Measurements from ENCODE around the gene PEX26. TPM values are rescaled to one million over a fixed set of nuclear protein-coding genes. Genes with fewer than 3 reads are reported as not detected.

PEX26 gene
- total and polyA plus RNA-seq, 2 of the 13 experiments (the other 11 are each of a cell fraction or from before 2014, with no cell fraction given) = 10.6 to 25.1 TPM

DNA sequence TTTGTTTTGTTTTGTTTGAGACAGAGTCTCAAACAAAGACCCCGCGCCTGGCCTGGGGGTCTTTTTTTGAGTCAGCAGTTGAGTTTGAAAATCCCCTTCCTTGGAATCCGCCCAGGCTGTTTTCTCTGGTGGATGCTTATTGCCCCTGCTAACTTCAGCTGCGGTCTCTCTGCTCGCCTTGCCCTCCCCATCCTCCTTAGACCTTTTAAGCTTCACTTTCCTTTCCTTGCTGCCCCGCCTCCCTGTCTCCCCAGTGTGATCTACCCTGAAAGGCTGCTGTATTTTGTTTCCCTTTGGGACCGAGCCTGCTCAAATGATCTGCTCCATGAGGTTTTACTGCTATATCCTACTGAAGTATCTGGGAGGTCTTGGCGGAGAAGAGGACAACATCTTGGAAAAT, 74.7 kb downstream of the PEX26 start (continued):
- no peak for TF ChIP-seq GPBP1L1 (CRISPR knock-in tag; IDR thresholded peaks at IDR 0.05)
- TF ChIP-seq ZHX1 (CRISPR knock-in tag; IDR thresholded peaks at IDR 0.05; ENCODE audit: low read depth) = no peak

DNA sequence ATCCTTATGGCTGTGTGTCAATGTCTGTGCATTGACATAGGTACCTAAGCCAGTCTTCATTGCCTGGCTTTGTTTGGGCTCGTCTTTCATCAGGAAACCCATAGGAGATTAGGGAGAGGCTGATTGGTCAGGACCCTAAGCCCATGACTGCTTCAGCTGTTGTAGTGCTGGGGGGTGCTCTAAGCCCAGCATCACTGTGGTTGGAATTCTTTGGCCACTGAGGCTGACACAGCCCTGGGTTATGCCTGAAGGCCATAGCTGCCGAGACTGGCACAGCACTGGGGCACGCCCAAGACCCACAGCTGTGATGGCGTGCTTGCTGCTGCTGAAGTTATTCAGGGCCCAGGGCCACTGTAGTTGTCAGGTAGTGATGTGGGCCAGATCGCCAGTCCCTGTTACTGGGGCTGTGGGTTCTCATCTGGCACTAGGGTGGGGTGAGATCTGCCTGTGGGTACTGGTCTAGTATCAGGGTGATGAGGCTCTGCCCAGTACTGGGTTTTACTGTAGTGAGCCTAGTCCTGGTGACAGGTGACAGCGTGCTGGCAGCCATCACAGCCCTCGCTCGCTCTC, 77.1 kb downstream of the PEX26 start:
- peaks cover 24% of the 10 kb centered on the region for H3K4me1 ChIP-seq (ENCODE audit: insufficient read depth, low read length)
- intact Hi-C loops (cut with micrococcal nuclease; ENCODE audit: unreplicated experiment) = no loop called here
- in situ Hi-C loops (cut with HindIII; ENCODE audit: extremely low pct_ligation_motif_present, low pct_unique_long_range_greater_than_20kb) = no loop called here
- 95% methylated on average over 4 of the region's 8 CpGs for WGBS (ENCODE audit: low lambda C conversion rate)
- H2AFZ ChIP-seq (ENCODE audit: low read length) = no peak overlapping the region
- FAIRE-seq (no peak), ATAC-seq (no peak; the same call in 2 of the 3 replicates), DNase-seq (ENCODE audit: low spot score) (no peak)
- CTCF ChIA-PET (ENCODE audit: low intra/inter-chr PET ratio, low total read pairs) = no interaction called here
- H3K4me2 ChIP-seq (ENCODE audit: low read depth, low read length) = no peak overlapping the region
- POLR2A ChIA-PET = no interaction called here
- BruUV-seq (replicated peaks) = no TSS peak
- H3K4me3 ChIP-seq (replicated peaks in 1 of 3; ENCODE audit: insufficient read depth in 1 of 3, low read depth in 2 of 3, low read length in 3 of 3) = no peak overlapping the region
- no peak overlapping the region for H3K27ac ChIP-seq (ENCODE audit: extremely low read length, insufficient read depth, low read length)
- TF ChIP-seq, protein P1, sequence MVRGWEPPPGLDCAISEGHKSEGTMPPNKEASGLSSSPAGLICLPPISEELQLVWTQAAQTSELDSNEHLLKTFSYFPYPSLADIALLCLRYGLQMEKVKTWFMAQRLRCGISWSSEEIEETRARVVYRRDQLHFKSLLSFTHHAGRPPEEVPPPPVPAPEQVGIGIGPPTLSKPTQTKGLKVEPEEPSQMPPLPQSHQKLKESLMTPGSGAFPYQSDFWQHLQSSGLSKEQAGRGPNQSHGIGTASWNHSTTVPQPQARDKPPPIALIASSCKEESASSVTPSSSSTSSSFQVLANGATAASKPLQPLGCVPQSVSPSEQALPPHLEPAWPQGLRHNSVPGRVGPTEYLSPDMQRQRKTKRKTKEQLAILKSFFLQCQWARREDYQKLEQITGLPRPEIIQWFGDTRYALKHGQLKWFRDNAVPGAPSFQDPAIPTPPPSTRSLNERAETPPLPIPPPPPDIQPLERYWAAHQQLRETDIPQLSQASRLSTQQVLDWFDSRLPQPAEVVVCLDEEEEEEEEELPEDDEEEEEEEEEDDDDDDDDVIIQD (CRISPR knock-in tag; IDR thresholded peaks at IDR 0.05; ENCODE audit: low read depth) = no peak
- TF ChIP-seq, protein P2, sequence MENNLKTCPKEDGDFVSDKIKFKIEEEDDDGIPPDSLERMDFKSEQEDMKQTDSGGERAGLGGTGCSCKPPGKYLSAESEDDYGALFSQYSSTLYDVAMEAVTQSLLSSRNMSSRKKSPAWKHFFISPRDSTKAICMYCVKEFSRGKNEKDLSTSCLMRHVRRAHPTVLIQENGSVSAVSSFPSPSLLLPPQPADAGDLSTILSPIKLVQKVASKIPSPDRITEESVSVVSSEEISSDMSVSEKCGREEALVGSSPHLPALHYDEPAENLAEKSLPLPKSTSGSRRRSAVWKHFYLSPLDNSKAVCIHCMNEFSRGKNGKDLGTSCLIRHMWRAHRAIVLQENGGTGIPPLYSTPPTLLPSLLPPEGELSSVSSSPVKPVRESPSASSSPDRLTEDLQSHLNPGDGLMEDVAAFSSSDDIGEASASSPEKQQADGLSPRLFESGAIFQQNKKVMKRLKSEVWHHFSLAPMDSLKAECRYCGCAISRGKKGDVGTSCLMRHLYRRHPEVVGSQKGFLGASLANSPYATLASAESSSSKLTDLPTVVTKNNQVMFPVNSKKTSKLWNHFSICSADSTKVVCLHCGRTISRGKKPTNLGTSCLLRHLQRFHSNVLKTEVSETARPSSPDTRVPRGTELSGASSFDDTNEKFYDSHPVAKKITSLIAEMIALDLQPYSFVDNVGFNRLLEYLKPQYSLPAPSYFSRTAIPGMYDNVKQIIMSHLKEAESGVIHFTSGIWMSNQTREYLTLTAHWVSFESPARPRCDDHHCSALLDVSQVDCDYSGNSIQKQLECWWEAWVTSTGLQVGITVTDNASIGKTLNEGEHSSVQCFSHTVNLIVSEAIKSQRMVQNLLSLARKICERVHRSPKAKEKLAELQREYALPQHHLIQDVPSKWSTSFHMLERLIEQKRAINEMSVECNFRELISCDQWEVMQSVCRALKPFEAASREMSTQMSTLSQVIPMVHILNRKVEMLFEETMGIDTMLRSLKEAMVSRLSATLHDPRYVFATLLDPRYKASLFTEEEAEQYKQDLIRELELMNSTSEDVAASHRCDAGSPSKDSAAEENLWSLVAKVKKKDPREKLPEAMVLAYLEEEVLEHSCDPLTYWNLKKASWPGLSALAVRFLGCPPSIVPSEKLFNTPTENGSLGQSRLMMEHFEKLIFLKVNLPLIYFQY (CRISPR knock-in tag; IDR thresholded peaks at IDR 0.05; ENCODE audit: borderline replicate concordance) = no peak
- TF ChIP-seq ATF7 (IDR thresholded peaks at IDR 0.05) = peak; percentile 70; the same call in 1 of the 2 replicates
- TF ChIP-seq ATF7 (CRISPR knock-in tag; IDR thresholded peaks at IDR 0.05) = no peak
- H3K27me3 ChIP-seq (ENCODE audit: control insufficient read depth in 1 of 2, insufficient read depth in 2 of 2, low read length in 2 of 2) = no peaks in the 10 kb centered on the region
- peaks cover 32% of the 10 kb centered on the region for H3K79me2 ChIP-seq (ENCODE audit: insufficient read depth, low read length)
- H3K9me3 ChIP-seq (ENCODE audit: low read length) = no peaks in the 10 kb centered on the region
- H4K20me1 ChIP-seq (ENCODE audit: insufficient read depth, low read length) = no peaks in the 10 kb centered on the region; the same call in 1 of the 2 replicates
- H3K9ac ChIP-seq (ENCODE audit: insufficient read depth, low read depth, low read length) = no peak overlapping the region
- peaks cover 8 to 14% of the 10 kb centered on the region in 2 experiments; a peak in 4 of 5 replicates for H3K36me3 ChIP-seq (replicated peaks in 1 of 2; ENCODE audit: control insufficient read depth in 1 of 2, insufficient read depth in 2 of 2, low read length in 2 of 2)
